GM19452 (cell line): ENCODE results near the gene TARBP1.
A peak's percentile ranks its signal among the peaks of the same experiment; 100 is the strongest.

ENCODE experiments used
- ATAC-seq: cut with Tn5 transposase; IDR thresholded peaks from one replicate; pipeline ENCODE4 v1.9.1; 2021; ENCODE audit not compliant: unreplicated experiment

Gene TARBP1

DNA sequence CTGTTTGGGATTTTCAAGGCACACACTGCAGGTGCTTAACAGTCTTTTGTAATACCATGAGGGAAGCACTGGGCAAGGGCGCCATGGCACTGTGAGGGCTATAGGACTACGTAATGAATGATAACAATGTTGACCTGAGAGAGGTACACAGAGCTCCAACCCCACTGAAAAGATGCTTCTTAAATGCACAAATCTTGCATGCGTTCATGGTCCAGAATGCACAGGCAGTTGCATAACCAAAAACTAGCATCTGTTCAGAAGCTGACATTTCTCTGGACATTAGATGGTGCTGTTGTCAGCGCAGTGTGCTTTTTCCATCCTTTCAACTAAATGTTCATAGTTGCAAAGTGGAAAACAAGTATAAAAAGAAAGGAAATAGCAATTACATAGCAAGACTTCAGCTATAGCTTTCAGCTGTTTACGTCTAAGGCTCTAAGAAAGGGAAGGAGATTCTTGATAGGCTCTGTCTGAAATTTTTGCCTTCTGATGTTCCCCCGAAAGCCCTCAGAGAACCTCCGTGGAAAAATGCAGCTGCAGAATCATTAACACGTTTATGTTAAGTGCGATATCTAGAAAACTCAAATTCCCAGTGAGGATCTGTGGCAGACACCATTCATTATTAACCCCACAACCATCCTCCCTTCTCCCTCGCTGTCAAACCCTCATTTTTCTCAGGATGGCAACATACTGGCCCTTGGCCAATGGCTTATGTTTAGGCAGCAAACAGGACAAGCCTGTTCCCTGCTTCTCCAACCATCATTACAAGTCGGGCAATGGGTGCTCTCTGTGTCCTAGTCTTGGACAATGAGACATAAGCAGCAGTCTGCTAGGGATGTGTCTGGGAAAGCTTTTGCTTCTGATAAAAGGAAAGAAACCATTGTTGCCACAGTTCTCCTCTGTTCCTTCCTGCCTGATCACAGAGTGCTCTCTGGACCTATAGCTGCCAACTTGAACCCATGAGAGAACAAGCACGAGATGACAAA lies 8.2 kb upstream of the TARBP1 start:
- ATAC-seq, result no peak

DNA sequence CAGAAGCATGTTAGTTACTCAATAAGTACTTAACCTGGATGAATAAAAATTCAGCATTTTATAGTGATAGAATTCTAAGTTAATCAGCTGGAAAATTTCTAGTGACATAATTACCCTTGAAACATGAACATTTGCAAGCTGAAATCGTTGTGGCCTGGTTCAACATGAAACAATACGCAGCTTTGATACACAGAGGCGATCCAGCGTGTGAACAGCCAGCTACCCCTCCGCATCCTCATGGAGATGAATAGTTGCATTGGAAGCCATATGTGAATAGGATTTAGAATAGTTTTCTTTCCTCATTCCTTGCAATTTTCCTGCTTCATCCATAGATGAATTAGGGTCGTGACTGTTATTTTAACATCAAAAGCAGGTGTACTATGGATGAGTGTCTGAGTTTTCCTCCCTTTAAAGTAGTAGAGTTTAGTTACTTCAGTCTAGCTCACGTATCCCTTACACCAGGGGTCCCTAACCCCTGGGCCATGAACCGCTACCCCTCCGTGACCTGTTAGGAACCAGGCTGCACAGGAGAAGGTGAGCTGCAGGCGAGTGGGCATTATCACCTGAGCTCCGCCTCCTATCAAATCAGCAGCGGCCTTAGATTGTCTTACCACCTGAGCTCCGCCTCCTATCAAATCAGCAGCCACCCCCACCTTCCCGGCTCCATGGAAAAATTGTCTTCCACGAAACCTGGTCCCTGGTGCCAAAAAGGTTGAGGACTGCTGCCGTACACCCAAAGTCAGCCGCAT lies 6.2 kb upstream of the TARBP1 start:
- ATAC-seq, result no peak

- no peak for ATAC-seq
Observed at GRCh38 chr1:234484218-234484617, 5.2 kb upstream of the TARBP1 start.

DNA sequence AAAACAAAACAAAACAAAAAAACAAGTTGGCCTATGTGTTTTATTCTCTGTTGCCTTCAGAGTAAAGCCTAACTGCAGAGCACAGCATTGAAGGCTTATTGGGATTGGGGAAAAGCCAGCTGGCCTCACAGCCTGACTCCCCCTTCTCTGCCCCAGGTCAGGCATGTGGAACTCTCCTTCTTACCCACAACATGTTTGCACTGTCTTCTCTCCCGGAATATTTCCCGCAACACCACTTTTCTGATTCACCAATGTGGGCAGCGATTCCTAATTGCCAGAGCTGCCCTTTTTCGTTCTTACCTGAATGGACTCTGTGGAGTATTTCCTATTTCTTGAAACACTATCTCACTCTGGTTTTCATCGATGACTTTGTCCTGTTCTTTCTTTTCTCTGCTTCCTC lies 2.8 kb upstream of the TARBP1 start:
- no peak for ATAC-seq

- ATAC-seq, result no peak
Observed at GRCh38 chr1:234479866-234480265, 887 bp upstream of the TARBP1 start.

- ATAC-seq, result no peak
Observed at GRCh38 chr1:234479310-234479559, 256 bp upstream of the TARBP1 start.

DNA sequence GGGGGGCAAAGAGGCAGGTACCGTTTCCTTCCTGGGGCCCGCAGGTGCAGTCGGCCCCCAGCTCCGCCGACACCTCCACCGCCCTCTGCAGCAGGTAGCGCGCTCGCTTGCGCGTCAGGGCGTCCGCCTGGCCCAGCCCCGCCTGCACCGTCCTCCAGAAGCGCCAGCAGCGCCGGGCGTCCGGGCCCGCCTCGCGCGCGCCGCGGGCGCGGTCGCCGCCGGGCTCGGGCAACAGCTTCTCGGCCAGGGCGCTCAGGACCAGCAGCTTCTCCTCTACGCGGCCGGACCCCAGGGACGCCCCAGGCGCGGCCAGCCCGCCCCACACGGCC lies 863 bp downstream of the TARBP1 start:
- peak; percentile 57 for ATAC-seq

DNA sequence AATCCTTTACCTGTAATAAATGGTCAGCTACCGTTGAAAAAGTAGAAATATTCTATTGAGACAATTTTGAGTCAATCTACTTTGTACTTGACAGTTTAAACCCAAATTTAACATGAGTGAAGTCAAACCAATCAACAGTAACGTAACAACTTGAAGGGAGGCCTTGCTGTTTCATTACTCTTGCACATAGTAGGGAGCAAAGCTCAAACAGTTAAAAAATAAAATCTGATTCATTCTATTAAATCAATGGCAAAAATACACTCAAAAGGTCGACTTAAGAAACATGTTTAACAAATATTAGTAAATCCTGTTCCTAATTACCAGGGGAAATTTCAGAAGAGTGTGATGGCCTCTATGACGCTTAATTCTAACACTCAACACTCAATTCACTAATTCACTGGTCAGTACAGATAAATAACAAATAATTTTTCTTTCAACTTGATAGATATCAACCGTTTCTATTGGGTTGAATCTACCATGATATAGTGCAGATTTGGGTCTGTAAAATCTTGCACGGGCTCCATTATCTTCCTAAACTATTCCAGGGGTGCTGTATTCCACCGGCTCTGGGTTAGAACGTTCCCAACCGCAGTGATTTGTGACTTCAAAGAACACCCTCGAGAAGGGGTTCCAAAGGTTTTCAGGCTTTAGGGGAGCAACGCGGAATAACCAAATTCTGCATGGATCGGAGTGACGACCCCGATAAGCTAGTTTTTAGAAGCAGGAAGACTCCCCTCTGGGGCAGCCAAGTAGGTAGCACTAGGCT lies 1.4 kb downstream of the TARBP1 start:
- no peak for ATAC-seq

DNA sequence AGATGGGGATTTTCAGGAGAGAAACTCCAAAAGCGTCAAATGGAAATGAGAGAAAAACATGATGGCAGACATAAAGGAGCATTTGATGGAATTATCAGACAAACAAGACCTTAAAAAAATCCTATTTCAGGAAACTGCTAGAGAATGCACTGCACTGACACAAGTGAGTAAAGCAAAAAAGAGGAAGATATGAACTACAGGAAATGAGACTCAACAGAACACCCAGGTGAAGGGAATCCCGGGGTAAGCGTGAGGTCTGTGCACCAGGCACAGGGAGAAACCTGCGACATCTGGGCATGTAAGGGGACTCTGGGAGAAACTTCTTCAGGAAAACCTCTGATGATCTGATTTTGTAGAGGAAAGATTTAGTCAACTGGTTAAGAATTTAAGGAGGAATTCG lies 2.8 kb downstream of the TARBP1 start:
- no peak for ATAC-seq

DNA sequence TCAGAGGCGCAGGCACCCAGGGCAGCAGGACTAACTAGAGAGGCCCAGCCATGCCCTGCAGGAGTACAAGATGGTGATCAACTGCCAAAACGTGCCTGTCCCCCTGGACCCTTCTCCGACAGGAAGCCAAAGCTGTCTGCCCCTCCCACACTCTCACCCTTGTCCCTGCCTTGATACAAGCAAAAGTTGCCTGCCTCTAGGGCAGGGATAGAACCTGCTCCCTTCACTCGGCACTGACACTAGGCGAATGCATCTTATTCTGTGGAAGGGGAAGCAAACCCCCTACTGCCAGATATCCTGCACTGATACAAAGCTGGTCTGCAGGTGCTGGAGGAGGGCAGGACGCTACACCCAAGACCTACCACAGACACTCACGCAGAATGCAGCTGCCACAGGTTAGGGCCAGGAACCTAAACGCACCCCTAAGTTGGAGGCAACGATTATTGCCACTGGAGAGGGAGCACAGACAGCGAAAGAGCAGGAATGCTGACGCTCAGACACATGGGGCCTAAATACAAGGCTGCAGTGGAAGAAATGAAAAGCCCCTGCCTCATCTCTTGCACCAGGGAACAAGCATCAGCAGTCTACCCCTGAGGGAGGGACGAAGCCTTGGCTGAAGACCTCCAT lies 3.7 kb downstream of the TARBP1 start:
- no peak for ATAC-seq

- ATAC-seq, result no peak
Observed at GRCh38 chr1:234474375-234474774, 4.6 kb downstream of the TARBP1 start.

GRCh38 chr1:234473118-234473517 lies 5.9 kb downstream of the TARBP1 start:
- ATAC-seq, result no peak

DNA sequence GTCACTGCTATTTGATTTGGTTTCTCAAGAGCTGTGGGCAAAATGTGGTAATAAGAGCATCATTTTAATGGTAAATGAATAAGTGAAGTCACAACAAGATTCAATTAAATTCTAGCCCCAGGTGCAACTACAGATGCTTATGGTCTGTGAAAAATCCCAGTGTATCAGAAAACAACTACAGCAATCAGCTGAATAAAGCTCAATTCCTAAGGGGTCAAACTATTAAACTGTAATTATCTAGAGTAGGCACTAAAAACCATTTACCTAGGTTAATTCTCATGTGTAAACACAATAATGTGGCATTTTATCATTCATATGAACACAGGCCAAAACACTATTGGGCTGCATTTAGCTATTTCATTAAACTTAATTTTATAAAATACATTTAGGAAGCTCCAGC lies 9.6 kb downstream of the TARBP1 start:
- no peak for ATAC-seq

GRCh38 chr1:234468580-234468979 lies 10.4 kb downstream of the TARBP1 start:
- no peak for ATAC-seq

- ATAC-seq, result no peak
Observed at GRCh38 chr1:234467821-234468220, 11.2 kb downstream of the TARBP1 start.

GRCh38 chr1:234466945-234467344 lies 12.0 kb downstream of the TARBP1 start:
- no peak for ATAC-seq

DNA sequence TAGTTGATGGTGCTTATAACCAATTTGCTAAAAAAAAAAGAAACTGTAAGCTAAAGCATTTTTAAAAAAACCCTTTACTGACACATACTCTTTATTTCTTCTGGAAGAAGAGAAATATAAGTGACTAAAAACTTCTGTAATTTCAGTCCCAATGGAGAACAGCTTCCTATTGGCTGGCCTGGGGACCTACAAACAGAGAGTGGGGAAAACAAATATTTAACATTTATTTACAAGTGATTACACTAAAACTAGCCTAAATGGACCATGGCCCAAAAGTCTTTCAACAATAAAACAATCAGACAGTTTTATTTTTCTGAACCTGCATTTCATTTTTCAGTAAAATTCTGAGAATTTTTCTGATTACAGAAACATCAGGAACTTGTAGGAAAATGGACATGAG lies 15.2 kb downstream of the TARBP1 start:
- ATAC-seq, result no peak

DNA sequence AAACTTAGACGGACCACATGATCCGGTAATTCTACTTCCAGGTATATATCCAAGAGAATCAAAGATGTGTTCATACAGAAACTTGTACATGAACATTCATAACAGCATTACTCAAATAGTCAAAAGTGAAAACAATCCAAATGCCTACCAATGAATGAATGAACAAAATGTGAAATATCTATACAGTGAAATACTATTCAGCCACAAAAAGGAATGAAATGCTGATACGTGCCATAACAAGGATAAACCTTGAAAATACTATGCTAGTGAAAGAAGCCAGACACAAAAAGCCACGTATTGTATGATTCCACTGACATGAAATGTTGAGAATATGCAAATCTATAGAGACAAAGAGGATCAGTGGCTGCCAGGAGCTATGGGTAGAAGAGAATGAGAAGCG lies 18.3 kb downstream of the TARBP1 start:
- no peak for ATAC-seq

GRCh38 chr1:234458352-234459017 lies 20.5 kb downstream of the TARBP1 start:
- no peak for ATAC-seq

GRCh38 chr1:234454926-234455325 lies 24.1 kb downstream of the TARBP1 start:
- no peak for ATAC-seq
